Esophagus muscularis mucosa (tissue), 4 donors: ENCODE results near the gene NAA15.

Source experiments
- EP300 ChIP-seq: sonication (generic); formaldehyde crosslinking; IDR thresholded peaks from one replicate; pipeline ENCODE4 v1.6.1; 2017; ENCODE audit warnings: antibody characterized with exemption
- POLR2A ChIP-seq: fragments of 450-650 bp; IDR thresholded peaks from one replicate; pipeline ENCODE4 v1.6.1; 2017; ENCODE audit warnings: antibody characterized with exemption, moderate library complexity, mild to moderate bottlenecking, low read depth
- POLR2AphosphoS5 ChIP-seq, 2 donors: sonication (generic); formaldehyde crosslinking; IDR thresholded peaks; one replicate each; pipeline ENCODE4 v1.6.1; 2017; ENCODE audit warnings: antibody characterized with exemption in 2 of 2
- TF ChIP-seq, protein P1 (sequence below), 3 experiments: fragments of 200-600 bp in 2 of 3; fragments of 450-650 bp in 1 of 3; sonication (generic) in 2 of 3; IDR thresholded peaks; one replicate each; pipeline ENCODE4 v1.5.1; 2017 to 2019; ENCODE audit warnings: antibody characterized with exemption in 3 of 3, mild to moderate bottlenecking in 2 of 3, moderate library complexity in 1 of 3

DNA sequence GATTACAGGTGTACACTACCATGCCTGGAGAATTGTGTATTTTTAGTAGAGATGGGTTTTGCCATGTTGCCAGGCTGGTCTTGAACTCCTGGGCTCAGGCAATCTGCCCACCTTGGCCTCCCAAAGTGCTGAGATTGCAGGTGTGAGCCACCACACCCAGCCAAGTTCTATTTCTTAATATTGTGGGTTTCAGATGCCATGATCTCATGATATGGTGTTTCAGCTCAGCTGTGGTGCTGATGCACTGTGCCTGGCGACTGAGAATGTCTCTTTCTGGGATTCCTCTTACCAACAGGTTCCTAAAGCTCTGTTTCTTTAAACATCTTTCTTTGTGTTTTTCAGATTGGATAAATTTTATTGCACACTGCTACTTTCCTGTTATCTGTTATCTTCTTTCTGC lies 18.3 kb downstream of the NAA15 start:
- TF ChIP-seq, protein P1, sequence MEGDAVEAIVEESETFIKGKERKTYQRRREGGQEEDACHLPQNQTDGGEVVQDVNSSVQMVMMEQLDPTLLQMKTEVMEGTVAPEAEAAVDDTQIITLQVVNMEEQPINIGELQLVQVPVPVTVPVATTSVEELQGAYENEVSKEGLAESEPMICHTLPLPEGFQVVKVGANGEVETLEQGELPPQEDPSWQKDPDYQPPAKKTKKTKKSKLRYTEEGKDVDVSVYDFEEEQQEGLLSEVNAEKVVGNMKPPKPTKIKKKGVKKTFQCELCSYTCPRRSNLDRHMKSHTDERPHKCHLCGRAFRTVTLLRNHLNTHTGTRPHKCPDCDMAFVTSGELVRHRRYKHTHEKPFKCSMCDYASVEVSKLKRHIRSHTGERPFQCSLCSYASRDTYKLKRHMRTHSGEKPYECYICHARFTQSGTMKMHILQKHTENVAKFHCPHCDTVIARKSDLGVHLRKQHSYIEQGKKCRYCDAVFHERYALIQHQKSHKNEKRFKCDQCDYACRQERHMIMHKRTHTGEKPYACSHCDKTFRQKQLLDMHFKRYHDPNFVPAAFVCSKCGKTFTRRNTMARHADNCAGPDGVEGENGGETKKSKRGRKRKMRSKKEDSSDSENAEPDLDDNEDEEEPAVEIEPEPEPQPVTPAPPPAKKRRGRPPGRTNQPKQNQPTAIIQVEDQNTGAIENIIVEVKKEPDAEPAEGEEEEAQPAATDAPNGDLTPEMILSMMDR (IDR thresholded peaks at IDR 0.05), result no peak
- TF ChIP-seq EP300 (no peak), POLR2A (no peak), POLR2AphosphoS5 (IDR thresholded peaks at IDR 0.05) (no peak)
